H1 (cell line): Measurements from ENCODE around the gene ERGIC2. TPM values are rescaled to one million over a fixed set of nuclear protein-coding genes. Genes with fewer than 3 reads are reported as not detected.

ENCODE experiments used
- BCL11A ChIP-seq, 2 experiments: IDR thresholded peaks; one replicate each; pipeline ENCODE4 v1.6.1; 2011; ENCODE audit warnings: low read depth in 2 of 2, low read length in 2 of 2, mild to moderate bottlenecking in 2 of 2
- CREB1 ChIP-seq: IDR thresholded peaks from 2 replicates; pipeline ENCODE4 v1.6.1; 2012; ENCODE audit warnings: inconsistent platforms
- CTBP2 ChIP-seq: IDR thresholded peaks from 2 replicates; pipeline ENCODE4 v1.7.0; 2011; ENCODE audit warnings: borderline replicate concordance, mild to moderate bottlenecking, moderate library complexity, mixed read lengths, low read length; ENCODE audit not compliant: insufficient read depth, insufficient read length
- JUND ChIP-seq: IDR thresholded peaks from 2 replicates; pipeline ENCODE4 v1.6.1; 2011; ENCODE audit warnings: mild to moderate bottlenecking, improper control_type of control experiment, low read length
- PHF8 ChIP-seq: fragments of 200-600 bp; sonication (generic); conservative IDR thresholded peaks from 2 replicates; pipeline ENCODE4 v1.7.1; 2012; ENCODE audit warnings: low read depth, mild to moderate bottlenecking, inconsistent platforms, low read length, moderate library complexity
- SP1 ChIP-seq: IDR thresholded peaks from 2 replicates; pipeline ENCODE4 v1.6.1; 2011; ENCODE audit warnings: low read depth, low read length
- TAF1 ChIP-seq: IDR thresholded peaks from 2 replicates; pipeline ENCODE4 v1.6.1; 2011; ENCODE audit warnings: mild to moderate bottlenecking, low read depth, low read length
- TAF7 ChIP-seq: optimal IDR thresholded peaks from 2 replicates; pipeline ENCODE3; 2011; ENCODE audit warnings: low read depth, mild to moderate bottlenecking, inconsistent platforms, low read length, moderate library complexity, borderline replicate concordance
- ZNF274 ChIP-seq: IDR thresholded peaks from 2 replicates; pipeline ENCODE4 v1.7.0; 2012; ENCODE audit warnings: low read length, borderline replicate concordance; ENCODE audit errors: extremely low read depth
- polyA plus RNA-seq, 7 experiments: library from polyadenylated mRNA; depleted of rRNA in 3 of 7; stranded (reverse) in 5 of 7; unstranded in 2 of 7; fragments of >200 nt in 5 of 7; fragments of 200-250 nt in 2 of 7; gene quantifications; 1 replicate in 5 of 7; 2 replicates in 1 of 7; 4 replicates in 1 of 7; pipeline versions ENCODE4 v1.2.1 to v1.2.3, GENCODE V29; 2011 to 2013; ENCODE audit warnings: missing spikeins in 2 of 7, mixed read lengths in 2 of 7
- total RNA-seq: library from RNA; stranded (reverse); fragmentation: NEBNext Ultra II Directional; extraction: Animal tissue kit (Norgen Biotek cat#: 25700); gene quantifications from 2 replicates; pipeline ENCODE4 v1.2.1, GENCODE V29; 2021
- TF ChIP-seq, protein P1 (sequence below): fragments of 300-600 bp; sonication (generic); IDR thresholded peaks from 2 replicates; pipeline ENCODE4 v1.7.1; 2012; ENCODE audit warnings: low read length, moderate library complexity, mild to moderate bottlenecking, inconsistent platforms; ENCODE audit not compliant: insufficient replicate concordance
- TF ChIP-seq, protein P2 (sequence below): IDR thresholded peaks from 2 replicates; pipeline ENCODE4 v1.6.1; 2012; ENCODE audit warnings: inconsistent platforms

ERGIC2 gene
- total and polyA plus RNA-seq, 2 of the 8 experiments (the other 6 are each of a cell fraction or from before 2014, with no cell fraction given), result 16.5 to 61.8 TPM

DNA sequence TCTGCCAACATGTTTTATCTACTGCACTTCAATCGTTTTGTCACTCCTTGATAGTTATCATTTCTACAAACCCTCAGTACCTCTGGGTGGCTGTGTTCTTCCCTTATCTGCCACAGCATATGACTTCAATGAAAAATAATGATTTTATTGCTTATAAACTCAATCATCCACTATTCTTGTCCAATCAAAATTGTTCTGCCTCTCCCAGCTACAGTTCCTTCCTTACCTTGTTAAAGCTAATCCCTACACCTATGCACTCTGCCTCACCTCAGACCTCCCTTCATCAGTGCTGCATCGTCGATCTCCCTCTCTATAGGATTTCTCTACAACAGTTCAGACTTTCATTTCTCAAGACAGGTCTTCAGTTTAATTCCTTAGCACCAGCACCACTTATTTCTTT is 58.8 kb downstream of the ERGIC2 start (continued):
- TF ChIP-seq, protein P1, sequence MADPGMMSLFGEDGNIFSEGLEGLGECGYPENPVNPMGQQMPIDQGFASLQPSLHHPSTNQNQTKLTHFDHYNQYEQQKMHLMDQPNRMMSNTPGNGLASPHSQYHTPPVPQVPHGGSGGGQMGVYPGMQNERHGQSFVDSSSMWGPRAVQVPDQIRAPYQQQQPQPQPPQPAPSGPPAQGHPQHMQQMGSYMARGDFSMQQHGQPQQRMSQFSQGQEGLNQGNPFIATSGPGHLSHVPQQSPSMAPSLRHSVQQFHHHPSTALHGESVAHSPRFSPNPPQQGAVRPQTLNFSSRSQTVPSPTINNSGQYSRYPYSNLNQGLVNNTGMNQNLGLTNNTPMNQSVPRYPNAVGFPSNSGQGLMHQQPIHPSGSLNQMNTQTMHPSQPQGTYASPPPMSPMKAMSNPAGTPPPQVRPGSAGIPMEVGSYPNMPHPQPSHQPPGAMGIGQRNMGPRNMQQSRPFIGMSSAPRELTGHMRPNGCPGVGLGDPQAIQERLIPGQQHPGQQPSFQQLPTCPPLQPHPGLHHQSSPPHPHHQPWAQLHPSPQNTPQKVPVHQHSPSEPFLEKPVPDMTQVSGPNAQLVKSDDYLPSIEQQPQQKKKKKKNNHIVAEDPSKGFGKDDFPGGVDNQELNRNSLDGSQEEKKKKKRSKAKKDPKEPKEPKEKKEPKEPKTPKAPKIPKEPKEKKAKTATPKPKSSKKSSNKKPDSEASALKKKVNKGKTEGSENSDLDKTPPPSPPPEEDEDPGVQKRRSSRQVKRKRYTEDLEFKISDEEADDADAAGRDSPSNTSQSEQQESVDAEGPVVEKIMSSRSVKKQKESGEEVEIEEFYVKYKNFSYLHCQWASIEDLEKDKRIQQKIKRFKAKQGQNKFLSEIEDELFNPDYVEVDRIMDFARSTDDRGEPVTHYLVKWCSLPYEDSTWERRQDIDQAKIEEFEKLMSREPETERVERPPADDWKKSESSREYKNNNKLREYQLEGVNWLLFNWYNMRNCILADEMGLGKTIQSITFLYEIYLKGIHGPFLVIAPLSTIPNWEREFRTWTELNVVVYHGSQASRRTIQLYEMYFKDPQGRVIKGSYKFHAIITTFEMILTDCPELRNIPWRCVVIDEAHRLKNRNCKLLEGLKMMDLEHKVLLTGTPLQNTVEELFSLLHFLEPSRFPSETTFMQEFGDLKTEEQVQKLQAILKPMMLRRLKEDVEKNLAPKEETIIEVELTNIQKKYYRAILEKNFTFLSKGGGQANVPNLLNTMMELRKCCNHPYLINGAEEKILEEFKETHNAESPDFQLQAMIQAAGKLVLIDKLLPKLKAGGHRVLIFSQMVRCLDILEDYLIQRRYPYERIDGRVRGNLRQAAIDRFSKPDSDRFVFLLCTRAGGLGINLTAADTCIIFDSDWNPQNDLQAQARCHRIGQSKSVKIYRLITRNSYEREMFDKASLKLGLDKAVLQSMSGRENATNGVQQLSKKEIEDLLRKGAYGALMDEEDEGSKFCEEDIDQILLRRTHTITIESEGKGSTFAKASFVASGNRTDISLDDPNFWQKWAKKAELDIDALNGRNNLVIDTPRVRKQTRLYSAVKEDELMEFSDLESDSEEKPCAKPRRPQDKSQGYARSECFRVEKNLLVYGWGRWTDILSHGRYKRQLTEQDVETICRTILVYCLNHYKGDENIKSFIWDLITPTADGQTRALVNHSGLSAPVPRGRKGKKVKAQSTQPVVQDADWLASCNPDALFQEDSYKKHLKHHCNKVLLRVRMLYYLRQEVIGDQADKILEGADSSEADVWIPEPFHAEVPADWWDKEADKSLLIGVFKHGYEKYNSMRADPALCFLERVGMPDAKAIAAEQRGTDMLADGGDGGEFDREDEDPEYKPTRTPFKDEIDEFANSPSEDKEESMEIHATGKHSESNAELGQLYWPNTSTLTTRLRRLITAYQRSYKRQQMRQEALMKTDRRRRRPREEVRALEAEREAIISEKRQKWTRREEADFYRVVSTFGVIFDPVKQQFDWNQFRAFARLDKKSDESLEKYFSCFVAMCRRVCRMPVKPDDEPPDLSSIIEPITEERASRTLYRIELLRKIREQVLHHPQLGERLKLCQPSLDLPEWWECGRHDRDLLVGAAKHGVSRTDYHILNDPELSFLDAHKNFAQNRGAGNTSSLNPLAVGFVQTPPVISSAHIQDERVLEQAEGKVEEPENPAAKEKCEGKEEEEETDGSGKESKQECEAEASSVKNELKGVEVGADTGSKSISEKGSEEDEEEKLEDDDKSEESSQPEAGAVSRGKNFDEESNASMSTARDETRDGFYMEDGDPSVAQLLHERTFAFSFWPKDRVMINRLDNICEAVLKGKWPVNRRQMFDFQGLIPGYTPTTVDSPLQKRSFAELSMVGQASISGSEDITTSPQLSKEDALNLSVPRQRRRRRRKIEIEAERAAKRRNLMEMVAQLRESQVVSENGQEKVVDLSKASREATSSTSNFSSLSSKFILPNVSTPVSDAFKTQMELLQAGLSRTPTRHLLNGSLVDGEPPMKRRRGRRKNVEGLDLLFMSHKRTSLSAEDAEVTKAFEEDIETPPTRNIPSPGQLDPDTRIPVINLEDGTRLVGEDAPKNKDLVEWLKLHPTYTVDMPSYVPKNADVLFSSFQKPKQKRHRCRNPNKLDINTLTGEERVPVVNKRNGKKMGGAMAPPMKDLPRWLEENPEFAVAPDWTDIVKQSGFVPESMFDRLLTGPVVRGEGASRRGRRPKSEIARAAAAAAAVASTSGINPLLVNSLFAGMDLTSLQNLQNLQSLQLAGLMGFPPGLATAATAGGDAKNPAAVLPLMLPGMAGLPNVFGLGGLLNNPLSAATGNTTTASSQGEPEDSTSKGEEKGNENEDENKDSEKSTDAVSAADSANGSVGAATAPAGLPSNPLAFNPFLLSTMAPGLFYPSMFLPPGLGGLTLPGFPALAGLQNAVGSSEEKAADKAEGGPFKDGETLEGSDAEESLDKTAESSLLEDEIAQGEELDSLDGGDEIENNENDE, result no peak
- no peak for TF ChIP-seq SP1
- no peak for TF ChIP-seq TAF7
- TF ChIP-seq CTBP2, result no peak
- TF ChIP-seq, protein P2, sequence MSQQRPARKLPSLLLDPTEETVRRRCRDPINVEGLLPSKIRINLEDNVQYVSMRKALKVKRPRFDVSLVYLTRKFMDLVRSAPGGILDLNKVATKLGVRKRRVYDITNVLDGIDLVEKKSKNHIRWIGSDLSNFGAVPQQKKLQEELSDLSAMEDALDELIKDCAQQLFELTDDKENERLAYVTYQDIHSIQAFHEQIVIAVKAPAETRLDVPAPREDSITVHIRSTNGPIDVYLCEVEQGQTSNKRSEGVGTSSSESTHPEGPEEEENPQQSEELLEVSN, result no peak
- no peak for TF ChIP-seq TAF1
- TF ChIP-seq ZNF274, result no peak
- no peak for TF ChIP-seq BCL11A (IDR thresholded peaks at IDR 0.05; ENCODE audit: low read depth in 2 of 2, low read length in 2 of 2)
- no peak for TF ChIP-seq PHF8
- TF ChIP-seq CREB1, result no peak
- no peak for TF ChIP-seq JUND
